GM19372 (cell line): ENCODE data around the gene HECW1.

Source experiments
- ATAC-seq: cut with Tn5 transposase; IDR thresholded peaks from one replicate; pipeline ENCODE4 v1.9.1; 2021; ENCODE audit warnings: mild to moderate bottlenecking, low read depth, moderate library complexity; ENCODE audit not compliant: unreplicated experiment

Gene HECW1

DNA sequence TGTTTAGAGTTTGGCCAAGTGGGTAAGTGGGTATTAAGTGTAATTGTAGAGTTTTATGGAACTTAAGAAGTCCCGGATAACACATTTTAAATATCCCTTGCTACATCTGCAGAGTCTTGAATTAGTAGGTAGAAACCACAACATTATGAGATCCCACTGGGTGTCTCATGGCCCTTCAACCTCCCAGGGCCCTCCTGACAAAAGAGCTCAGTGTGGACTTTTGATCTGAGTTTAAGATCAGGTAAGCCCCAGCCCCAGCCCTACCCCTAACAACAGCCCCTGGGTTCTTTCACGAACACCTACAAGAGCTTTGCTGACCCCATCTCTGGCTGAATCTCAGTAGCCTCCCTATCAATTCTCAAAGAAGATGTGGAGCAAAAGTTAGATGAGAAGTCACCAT, 405.0 kb downstream of the HECW1 start:
- no peak for ATAC-seq

DNA sequence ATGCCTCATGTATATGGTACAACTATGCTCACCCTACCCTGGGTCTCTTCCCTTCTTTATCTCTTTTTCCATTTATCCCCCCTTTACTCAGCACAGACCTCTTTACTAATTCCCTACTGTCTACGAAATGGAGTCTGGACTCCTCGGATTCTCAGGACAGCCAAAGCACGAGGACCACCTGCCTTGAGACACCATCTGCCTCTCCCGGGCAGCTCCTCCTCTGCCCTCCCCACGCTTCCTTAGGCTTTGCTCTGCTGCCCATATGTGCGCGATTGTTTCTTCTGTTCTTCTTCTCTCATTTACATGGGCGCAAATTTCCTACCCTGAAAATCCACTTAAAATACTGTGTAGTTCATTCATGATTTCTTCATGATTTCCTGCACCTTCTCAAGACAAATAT, 407.8 kb downstream of the HECW1 start:
- no peak for ATAC-seq

DNA sequence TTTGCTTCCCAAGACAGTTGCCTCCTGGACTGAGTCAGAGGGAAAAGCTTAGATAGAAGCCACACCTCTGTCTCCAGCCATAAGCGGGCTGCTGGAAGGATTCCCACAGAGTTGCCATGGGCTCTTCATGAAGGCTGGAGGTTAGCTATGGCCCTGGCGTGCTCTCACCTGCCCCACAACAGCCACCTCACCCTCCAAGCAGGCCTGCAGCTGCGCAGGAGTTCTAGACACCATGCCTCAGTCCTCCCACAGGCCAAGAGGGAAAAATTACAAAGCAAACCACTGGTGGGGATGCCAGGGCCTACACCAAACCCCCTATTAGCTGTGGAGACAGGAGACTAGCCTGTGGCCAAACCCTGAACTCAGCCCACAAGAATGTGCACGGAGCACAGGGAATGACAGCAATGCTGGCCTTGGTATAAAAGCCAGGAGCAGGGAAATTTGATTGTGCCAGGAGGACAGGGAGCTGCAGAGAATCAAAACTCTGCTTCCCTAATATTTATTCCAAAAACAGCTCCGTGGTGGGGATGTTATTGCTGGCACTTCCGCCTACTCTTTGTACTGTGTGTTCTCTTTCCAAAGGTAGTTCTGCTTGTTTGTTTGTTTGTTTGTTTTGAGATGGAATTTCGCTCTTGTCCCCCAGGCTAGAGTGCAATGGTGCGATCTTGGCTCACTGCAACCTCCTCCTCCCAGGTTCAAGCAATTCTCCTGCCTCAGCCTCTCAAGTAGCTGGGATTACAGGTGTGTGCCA, 410.1 kb downstream of the HECW1 start:
- no peak for ATAC-seq

DNA sequence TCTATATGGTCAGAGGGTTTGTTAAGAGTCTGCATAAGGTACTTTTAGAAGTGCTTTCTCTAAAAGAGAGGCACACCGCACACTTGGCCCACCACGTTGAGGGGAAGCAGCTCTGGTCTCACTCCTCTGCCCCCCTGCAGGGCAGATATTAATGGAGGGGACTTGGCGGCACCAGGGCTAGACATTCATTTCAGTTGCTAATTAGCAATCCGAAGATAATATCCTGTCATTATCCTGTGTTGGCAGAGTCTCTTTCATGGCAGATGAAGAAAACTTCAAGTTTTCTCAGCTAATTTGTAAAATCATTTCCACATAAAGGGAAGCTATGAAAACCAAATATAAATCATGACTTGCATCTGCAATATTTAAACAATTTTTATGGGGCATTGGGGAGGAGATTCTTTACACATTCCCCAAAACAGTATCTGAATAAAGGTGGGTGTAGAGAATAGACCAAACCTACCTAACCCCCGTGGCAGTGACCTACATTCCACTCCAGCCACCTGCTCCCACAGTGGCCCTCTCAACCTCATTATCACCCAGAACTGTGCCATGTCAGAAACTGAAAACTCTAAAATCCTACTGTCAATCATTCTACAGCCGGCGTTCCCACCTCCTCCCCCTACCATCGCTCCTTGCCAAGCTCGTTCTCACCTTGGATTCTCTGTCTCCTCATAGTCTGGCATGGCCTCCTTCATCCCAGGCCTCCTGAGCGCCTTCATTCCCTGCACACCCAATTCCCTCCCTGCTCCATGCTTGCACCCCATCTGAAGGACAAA, 416.3 kb downstream of the HECW1 start:
- ATAC-seq: no peak

DNA sequence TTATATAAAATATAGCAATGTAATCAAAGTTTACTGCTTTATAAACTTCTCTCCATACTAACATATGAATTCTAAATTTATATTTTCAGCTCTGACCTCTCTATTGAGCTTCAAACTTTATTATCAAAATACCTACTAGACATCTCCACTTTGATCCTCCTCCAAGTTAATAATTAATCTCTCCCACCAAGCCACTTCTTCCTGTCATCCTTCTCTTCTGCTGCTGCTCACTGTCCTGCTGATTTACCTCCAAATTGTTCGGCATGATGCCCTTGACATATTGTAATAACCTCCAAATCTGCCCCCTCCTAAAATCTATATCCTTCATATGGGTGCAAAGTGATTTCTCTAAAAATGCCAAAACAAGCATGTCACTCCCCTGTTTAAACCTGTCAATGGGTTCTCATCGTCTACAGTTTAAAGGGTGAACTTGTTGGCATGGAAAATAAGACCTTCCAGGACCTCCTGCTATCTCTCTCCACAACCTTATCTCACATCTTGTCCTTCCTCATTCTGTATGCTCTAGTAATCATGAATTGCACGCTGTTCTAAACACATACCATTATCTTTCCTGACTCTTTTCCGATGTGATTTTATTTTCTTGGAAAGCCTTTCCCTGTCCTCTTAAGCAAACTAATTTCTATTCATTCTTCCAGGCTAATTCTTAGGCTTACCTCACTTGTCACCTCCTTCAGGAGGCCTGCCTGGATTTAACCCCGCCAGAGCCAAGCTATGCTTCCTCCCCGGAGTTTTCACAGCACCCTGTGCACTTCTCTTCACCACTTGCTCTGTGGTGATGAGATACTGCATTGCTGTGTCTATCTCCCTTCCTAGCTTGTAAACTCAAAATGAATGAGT, 418.3 kb downstream of the HECW1 start:
- no peak for ATAC-seq

DNA sequence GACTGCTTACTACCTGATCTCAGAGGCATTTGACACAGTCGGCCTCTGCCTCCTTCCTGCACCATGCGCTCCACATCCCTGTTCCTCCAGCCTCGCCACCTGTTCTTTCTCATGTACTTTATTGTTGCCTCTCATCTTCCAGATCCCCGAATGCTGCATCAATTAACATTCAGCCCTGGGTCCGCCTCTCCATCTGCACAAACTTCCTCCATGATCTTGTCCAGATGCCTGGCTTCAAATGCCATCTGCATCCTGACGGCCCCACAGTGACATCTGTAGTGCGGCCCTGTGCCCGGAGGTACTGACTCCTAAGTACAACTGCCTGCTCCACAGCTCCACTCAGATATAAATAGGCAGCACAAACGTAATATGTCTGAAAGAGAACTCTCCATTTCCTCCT, 419.3 kb downstream of the HECW1 start:
- no peak for ATAC-seq

DNA sequence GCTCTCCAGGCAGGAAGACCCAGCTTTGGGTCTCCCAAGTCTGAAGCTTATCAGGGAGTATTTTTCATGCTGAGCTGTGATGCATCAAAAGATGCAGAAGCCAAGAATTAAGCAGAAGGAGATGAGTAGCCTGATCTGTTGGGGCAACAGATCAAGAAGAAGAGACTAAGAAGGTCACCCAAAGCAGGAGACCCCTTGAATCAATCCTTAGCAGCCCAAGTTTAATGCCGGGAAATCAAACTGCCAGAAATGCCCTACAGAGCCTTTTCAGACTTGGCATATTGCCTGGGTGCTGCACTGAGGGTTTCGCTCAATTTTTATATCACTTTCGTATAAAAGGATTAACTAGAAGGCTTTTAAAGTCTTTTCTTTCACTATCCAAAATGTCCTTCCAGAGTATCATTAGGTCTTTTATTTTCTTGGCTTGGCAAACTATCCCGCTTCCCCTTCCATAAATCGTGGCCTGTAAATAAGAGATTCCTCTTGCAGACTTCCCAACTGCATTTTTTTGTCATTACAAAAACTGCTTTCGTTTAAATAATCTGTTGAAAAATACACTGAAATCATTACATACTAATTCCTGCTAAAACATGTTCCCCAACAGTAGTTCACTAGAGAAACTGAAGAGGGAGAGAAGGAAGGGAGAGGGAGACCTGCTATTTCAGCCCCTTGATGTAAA, 421.5 kb downstream of the HECW1 start:
- ATAC-seq: no peak

DNA sequence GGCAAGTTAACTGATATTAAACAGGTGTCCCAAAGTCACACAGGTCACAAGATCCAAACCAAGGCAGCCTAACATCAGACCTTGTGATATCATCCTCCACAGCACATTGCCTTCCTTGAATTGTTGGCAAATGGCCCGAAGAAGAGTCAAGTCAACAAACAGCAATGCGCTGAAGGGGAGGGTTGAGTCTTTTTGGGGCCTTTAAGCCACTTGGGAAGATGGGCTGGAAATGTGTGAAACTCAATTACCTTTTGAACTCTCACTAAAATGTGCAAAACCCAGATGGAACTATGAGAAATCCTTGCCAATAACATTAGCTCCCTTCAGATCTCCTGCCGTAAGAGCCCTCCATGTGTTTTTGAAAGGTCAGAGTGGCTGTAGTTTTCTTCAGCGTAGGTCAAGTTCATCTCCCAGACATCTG, 422.6 kb downstream of the HECW1 start:
- no peak for ATAC-seq

DNA sequence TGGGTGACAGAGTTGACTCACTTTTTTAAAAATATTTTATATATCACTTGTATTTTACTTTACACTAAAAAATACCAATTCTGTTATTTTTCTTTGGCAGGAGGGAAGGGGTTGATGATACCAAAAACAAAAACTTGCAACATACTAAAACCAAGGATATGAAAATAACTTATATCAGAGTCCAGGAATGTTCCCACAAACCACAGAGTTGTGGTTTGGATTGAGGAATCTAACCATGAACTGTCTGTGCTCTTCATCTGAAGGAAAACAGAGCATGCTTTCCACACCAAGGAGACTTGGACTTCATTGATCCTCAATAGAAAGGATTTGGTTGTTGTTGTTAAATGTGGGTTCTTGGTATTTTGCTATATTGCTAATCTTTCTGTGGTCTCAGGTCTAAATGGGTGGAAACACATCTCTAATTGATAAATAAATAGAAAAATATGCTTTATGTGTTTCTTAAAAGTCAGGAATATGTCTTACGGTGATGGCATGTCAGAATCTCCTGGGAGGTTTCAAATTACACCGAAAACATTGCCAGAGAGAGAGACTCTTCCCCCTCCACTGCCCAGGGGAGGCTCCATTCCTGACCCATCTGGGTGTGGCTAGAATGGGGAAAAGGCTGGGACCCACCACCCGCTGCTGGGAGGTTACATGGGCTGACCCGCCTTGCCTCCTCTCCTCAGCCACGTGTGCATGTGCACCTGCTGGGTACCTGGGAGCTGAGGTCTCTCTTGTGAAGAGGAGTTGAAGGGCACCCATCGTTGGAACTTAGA, 423.6 kb downstream of the HECW1 start:
- no peak for ATAC-seq

DNA sequence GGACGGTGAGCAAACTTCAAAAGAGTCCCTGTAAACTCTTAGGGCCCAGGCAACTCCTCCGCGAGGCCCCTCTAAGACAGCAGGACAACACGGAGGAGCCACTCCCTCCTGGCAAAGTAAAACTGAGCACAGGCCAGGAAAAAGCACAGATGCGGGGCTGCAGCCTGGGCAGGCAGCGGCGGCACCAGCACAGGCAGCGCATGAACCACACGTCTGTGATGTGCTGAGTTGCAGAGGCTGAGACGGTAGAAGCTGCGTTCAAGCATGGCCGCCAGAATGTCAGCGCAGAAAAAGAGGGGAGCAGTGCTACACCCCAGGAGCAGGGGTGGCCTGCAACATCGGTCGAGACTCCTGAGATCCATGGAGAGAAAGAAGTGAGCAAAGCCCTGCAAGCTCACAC, 424.3 kb downstream of the HECW1 start:
- no peak for ATAC-seq

DNA sequence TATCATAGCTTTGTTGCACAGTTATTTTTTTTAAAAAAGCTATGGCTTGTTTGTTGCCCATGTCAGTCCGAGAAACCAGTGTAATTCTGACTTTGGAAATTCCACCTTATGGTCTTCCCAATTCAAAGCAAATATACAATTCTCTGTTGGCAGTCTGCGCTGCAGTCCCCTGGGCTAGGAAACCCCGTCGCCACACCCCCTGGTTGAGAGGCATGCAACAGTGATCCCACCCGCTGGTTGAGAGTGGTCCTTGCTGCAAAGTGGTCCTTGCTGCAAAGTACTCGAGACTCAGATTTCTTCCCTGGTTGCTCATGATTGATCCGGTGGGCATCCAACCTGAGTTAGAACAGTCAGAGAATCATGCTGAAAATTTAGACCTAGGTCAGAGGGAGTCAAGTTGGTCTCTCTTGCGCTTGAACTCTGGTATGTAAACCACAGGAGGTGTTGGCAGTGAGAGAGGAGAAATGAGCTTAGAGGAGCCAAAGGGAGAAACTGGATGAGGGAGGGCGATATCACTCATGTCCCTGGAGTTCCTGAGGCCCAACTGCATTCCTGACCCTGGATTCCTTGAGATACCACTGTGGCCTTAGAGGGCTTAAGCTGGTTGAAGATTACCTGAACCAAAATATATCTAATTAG, 425.4 kb downstream of the HECW1 start:
- ATAC-seq: no peak

DNA sequence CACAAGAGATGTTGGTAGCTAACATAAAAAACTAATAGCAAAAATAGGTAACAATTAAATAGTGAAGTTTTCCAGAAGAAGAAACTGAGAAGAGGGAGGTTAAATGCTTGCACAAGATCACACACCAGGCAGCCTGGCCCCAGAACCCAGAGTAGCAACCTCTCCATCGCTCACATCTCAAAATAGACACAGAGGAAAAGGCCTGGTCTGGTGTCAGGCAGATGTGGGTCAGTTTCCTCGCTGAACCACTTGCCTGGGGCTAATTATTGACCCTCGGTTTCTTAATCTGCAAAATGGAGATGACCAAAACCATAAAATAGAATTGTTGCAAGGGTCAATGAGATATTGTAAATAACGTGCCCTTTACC, 425.9 kb downstream of the HECW1 start:
- no peak for ATAC-seq

DNA sequence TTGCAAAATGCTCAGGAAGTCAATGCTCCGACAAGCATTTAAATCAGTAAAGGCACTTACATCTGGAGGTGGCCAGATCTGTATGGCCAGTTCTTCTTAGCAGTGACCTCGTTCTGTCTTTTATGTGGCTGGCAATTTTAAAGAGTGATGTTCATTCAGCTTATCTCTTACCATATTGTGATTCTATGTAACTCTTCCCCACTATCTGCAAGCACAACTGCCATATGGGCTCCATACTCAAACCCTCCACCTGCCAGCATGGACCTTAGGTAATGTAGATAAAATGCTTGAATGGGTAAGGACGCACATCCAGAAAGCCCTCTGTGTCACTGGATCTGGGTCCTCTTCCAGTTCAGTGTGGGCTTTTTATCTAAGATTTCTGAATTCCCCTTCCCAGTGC, 428.0 kb downstream of the HECW1 start:
- ATAC-seq: no peak

DNA sequence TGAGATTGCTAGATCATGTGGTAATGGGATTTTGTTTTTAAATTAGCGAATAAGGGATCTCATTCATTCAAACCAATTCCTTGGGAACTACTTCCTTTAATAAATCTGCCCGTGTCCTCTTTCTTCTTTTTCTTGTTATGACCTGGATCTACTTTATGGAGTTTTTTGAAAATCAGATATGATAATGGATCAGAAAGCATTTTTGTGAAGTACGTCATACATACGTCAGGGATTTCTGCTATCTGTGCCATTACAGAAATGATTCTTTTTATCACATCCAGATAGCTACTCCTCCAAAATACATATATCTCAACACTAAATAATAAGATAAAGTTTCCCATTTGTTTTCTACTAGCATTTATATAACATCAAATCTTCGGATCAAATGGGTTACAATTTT, 430.3 kb downstream of the HECW1 start:
- ATAC-seq: no peak

DNA sequence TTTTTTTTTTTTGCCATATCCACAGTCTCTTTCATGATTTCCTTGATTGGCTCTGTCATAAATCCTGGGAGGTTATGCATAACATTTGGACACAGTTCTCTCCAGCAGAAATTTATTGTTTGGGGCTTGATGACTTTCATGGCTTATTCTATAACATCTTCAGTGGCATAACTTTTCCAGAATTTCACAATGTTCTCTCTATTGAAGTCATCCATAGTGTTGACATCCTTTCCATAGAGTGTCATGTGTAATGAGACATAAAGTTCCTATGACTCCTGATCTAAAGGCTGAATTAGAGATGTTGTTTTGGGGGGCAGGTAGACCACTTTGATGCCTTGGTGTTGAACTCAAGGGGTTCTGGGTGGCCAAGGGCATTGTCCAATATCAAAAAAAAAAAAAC, 433.8 kb downstream of the HECW1 start:
- no peak for ATAC-seq

DNA sequence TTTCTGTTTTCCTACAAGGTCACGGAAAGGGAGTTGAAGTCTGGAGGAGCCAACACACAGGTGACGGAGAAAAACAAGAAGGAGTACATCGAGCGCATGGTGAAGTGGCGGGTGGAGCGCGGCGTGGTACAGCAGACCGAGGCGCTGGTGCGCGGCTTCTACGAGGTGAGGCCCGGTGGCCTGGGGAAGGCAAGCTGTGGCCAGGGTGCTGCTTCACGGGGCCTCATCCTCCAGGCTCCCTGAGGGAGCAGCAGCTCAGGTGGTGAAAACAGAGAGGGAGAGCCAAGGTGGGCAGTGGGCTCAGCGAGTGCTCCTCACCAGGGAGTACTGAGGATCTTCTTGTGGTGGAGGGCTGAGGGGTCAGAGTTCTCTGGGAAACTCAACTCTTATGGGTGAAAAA, 438.0 kb downstream of the HECW1 start:
- ATAC-seq: no peak

DNA sequence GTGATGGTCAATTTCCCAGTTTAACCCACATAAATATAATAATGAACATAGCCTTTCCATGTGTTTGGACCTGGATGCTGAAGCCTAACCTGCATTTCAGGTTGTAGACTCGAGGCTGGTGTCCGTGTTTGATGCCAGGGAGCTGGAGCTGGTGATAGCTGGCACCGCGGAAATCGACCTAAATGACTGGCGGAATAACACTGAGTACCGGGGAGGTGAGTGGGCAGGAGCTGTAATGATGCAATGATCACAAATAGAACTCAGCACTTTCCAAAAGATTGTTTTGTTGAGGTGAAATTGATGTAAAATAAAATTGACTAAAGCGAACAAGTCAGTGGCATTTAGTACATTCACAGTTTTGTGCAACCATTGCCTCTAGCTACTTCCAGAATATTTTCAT, 439.7 kb downstream of the HECW1 start:
- no peak for ATAC-seq

DNA sequence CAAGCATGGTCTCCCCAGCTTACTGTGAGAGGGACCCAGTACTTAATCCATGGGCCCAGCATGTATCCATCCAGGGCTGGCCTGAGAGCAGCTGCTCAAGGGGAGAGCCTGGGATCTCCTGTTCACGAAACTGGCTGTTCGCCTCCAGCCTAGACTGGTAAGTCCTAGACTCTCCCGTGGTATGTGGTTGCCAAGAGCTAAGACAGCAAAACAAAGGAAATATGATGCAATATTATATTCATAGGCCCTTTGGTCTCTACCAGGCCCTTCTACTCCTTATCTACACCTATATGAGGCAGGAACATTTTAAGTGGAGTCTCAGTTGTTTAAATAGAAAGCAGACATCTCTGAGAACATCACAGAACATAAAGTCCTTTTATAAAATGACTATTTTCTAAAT, 441.6 kb downstream of the HECW1 start:
- no peak for ATAC-seq

DNA sequence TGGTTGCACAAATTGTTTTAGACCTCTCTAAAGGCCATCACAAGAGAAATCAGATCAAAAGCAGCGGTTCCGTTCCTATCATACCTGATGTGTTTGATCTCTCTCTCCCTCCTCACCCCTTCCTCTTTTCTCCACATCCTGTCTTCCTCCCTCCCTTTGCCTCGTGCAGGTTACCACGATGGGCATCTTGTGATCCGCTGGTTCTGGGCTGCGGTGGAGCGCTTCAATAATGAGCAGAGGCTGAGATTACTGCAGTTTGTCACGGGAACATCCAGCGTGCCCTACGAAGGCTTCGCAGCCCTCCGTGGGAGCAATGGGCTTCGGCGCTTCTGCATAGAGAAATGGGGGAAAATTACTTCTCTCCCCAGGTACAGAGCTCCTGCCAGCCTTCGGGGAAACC, 442.0 kb downstream of the HECW1 start:
- ATAC-seq: no peak
